HUES64 (cell line): ENCODE results near the gene SUN1.
"Not testable (repeated sequence)": the region's sequence is repeated elsewhere in the genome, so short reads cannot be mapped to it uniquely, and the experiment has no call there.

Source experiments
- H3K27ac ChIP-seq: 2 replicates; pipeline ENCODE4 v1.7.0; 2013; ENCODE audit warnings: low read depth, low read length, inconsistent platforms
- H3K27me3 ChIP-seq: 2 replicates; pipeline ENCODE4 v1.6.1; 2013; ENCODE audit warnings: mild to moderate bottlenecking, low read length; ENCODE audit not compliant: insufficient read depth
- H3K36me3 ChIP-seq: 2 replicates; pipeline ENCODE4 v1.6.1; 2013; ENCODE audit warnings: mild to moderate bottlenecking, low read length; ENCODE audit not compliant: insufficient read depth
- H3K4me1 ChIP-seq: 2 replicates; pipeline ENCODE4 v1.6.1; 2013; ENCODE audit warnings: mild to moderate bottlenecking, low read length, moderate library complexity; ENCODE audit not compliant: insufficient read depth
- H3K4me3 ChIP-seq: 2 replicates; pipeline ENCODE4 v1.5.1; 2013; ENCODE audit warnings: mild to moderate bottlenecking, low read length, moderate library complexity
- H3K9ac ChIP-seq: 2 replicates; pipeline ENCODE4 v1.6.1; 2013; ENCODE audit warnings: mild to moderate bottlenecking, low read depth, low read length
- H3K9me3 ChIP-seq: 2 replicates; pipeline ENCODE4 v1.6.1; 2013; ENCODE audit warnings: low read depth, low read length; ENCODE audit not compliant: insufficient read depth
- WGBS: fragments of 150-250, 120-280 bp; methylation state at CpG from one replicate; pipeline ENCODE4 v1.1.7; 2013; ENCODE audit warnings: missing lambda C conversion rate; 5-methylcytosine and 5-hydroxymethylcytosine counted together

The SUN1 gene

GRCh38 chr7:860149-860548 is 27.9 kb downstream of the SUN1 start:
- Histone ChIP-seq H3K4me3 (no peak overlapping the region), H3K9ac (no peak overlapping the region), H3K9me3 (no peaks in the 10 kb centered on the region), H3K4me1 (no peaks in the 10 kb centered on the region), H3K36me3 (peaks cover 90% of the 10 kb centered on the region), H3K27me3 (no peaks in the 10 kb centered on the region), H3K27ac (no peak overlapping the region)
- 93% methylated on average over 21 of the region's 21 CpGs for WGBS

GRCh38 chr7:861222-861621 is 28.9 kb downstream of the SUN1 start:
- WGBS = 97% methylated on average over 9 of the region's 9 CpGs
- Histone ChIP-seq H3K27me3 (no peaks in the 10 kb centered on the region), H3K9me3 (no peaks in the 10 kb centered on the region), H3K36me3 (peaks cover 90% of the 10 kb centered on the region), H3K9ac (no peak overlapping the region), H3K4me1 (no peaks in the 10 kb centered on the region), H3K4me3 (no peak overlapping the region), H3K27ac (no peak overlapping the region)

GRCh38 chr7:862157-862556 is 29.9 kb downstream of the SUN1 start:
- Histone ChIP-seq H3K9ac (no peak overlapping the region), H3K9me3 (no peaks in the 10 kb centered on the region), H3K4me1 (no peaks in the 10 kb centered on the region), H3K36me3 (peaks cover 87% of the 10 kb centered on the region), H3K27ac (no peak overlapping the region), H3K27me3 (no peaks in the 10 kb centered on the region), H3K4me3 (no peak overlapping the region)
- WGBS = 96% methylated on average over 6 of the region's 6 CpGs

- H3K4me3 ChIP-seq = no peak overlapping the region
- no peak overlapping the region for H3K27ac ChIP-seq
- H3K4me1 ChIP-seq = no peaks in the 10 kb centered on the region
- H3K36me3 ChIP-seq = peaks cover 88% of the 10 kb centered on the region
- H3K9me3 ChIP-seq = no peaks in the 10 kb centered on the region
- WGBS = 91% methylated on average over 16 of the region's 16 CpGs
- H3K27me3 ChIP-seq = no peaks in the 10 kb centered on the region
- no peak overlapping the region for H3K9ac ChIP-seq
Observed at GRCh38 chr7:863106-863505, 30.8 kb downstream of the SUN1 start.

- Histone ChIP-seq H3K27ac (no peak overlapping the region), H3K4me3 (no peak overlapping the region), H3K27me3 (no peaks in the 10 kb centered on the region), H3K9ac (no peak overlapping the region), H3K36me3 (peaks cover 83% of the 10 kb centered on the region), H3K9me3 (no peaks in the 10 kb centered on the region), H3K4me1 (no peaks in the 10 kb centered on the region)
- 96% methylated on average over 25 of the region's 25 CpGs for WGBS
Observed at GRCh38 chr7:865921-866320, 33.6 kb downstream of the SUN1 start.

- Histone ChIP-seq H3K27ac (no peak overlapping the region), H3K4me3 (no peak overlapping the region), H3K36me3 (peaks cover 82% of the 10 kb centered on the region), H3K27me3 (no peaks in the 10 kb centered on the region), H3K9me3 (no peaks in the 10 kb centered on the region), H3K4me1 (no peaks in the 10 kb centered on the region), H3K9ac (no peak overlapping the region)
- 95% methylated on average over 18 of the region's 18 CpGs for WGBS
Observed at GRCh38 chr7:867001-867405, 34.7 kb downstream of the SUN1 start.

GRCh38 chr7:867406-868188 is 35.3 kb downstream of the SUN1 start:
- WGBS = 96% methylated on average over 22 of the region's 22 CpGs
- H3K27me3 ChIP-seq = no peaks in the 10 kb centered on the region
- no peak overlapping the region for H3K4me3 ChIP-seq
- H3K9me3 ChIP-seq = no peaks in the 10 kb centered on the region
- H3K36me3 ChIP-seq = peaks cover 82% of the 10 kb centered on the region
- no peak overlapping the region for H3K27ac ChIP-seq
- no peaks in the 10 kb centered on the region for H3K4me1 ChIP-seq
- H3K9ac ChIP-seq = no peak overlapping the region

GRCh38 chr7:868189-868486 is 35.9 kb downstream of the SUN1 start:
- Histone ChIP-seq H3K9me3 (no peaks in the 10 kb centered on the region), H3K4me3 (no peak overlapping the region), H3K4me1 (no peaks in the 10 kb centered on the region), H3K27me3 (no peaks in the 10 kb centered on the region), H3K9ac (no peak overlapping the region), H3K36me3 (peaks cover 82% of the 10 kb centered on the region), H3K27ac (no peak overlapping the region)
- 96% methylated on average over 17 of the region's 17 CpGs for WGBS

- no peak overlapping the region for H3K9ac ChIP-seq
- WGBS = 96% methylated on average over 14 of the region's 14 CpGs
- H3K4me3 ChIP-seq = no peak overlapping the region
- H3K27me3 ChIP-seq = no peaks in the 10 kb centered on the region
- H3K9me3 ChIP-seq = no peaks in the 10 kb centered on the region
- H3K27ac ChIP-seq = no peak overlapping the region
- H3K36me3 ChIP-seq = peaks cover 82% of the 10 kb centered on the region
- H3K4me1 ChIP-seq = peaks cover 4% of the 10 kb centered on the region
Observed at GRCh38 chr7:869348-869747, 37.1 kb downstream of the SUN1 start.

GRCh38 chr7:871900-872537 is 39.7 kb downstream of the SUN1 start:
- 91% methylated on average over 14 of the region's 14 CpGs for WGBS
- Histone ChIP-seq H3K27ac (no peak overlapping the region), H3K9me3 (no peaks in the 10 kb centered on the region), H3K36me3 (peaks cover 75% of the 10 kb centered on the region), H3K4me1 (peaks cover 4% of the 10 kb centered on the region), H3K27me3 (no peaks in the 10 kb centered on the region), H3K4me3 (no peak overlapping the region), H3K9ac (no peak overlapping the region)

GRCh38 chr7:872685-873084 is 40.4 kb downstream of the SUN1 start:
- not testable (repeated sequence) for H3K4me3 ChIP-seq, H3K27me3 ChIP-seq, H3K4me1 ChIP-seq, H3K27ac ChIP-seq, H3K9me3 ChIP-seq, H3K9ac ChIP-seq
- 96% methylated on average over 19 of the region's 19 CpGs for WGBS
- H3K36me3 ChIP-seq = peaks cover 69% of the 10 kb centered on the region
